NCI-H2029 treated with DMSO at 0.1 percent for 48 hours (cell line): ENCODE measurements around the gene RS1.

ENCODE experiments used
- DNase-seq: peaks from one replicate; lab custom pipeline; 2025; lab: John Stamatoyannopoulos, UW

The RS1 gene

GRCh38 chrX:18668071-18668835 is 3.7 kb downstream of the RS1 start:
- DNase-seq: no peak

GRCh38 chrX:18666614-18667013 is 5.3 kb downstream of the RS1 start:
- DNase-seq: no peak

GRCh38 chrX:18664947-18665346 is 7.0 kb downstream of the RS1 start:
- DNase-seq: no peak

- no peak for DNase-seq
Measured at GRCh38 chrX:18661273-18661672, 10.6 kb downstream of the RS1 start.

GRCh38 chrX:18654875-18655836 is 16.8 kb downstream of the RS1 start:
- no peak for DNase-seq

GRCh38 chrX:18652636-18653035 is 19.3 kb downstream of the RS1 start:
- no peak for DNase-seq

GRCh38 chrX:18650662-18651061 is 21.2 kb downstream of the RS1 start:
- no peak for DNase-seq

- no peak for DNase-seq
Measured at GRCh38 chrX:18649498-18649951, 22.4 kb downstream of the RS1 start.

- DNase-seq: no peak
Measured at GRCh38 chrX:18647621-18648020, 24.3 kb downstream of the RS1 start.

- DNase-seq: no peak
Measured at GRCh38 chrX:18643853-18644252, 28.1 kb downstream of the RS1 start.

- no peak for DNase-seq
Measured at GRCh38 chrX:18643243-18643642, 28.7 kb downstream of the RS1 start.

- DNase-seq: no peak
Measured at GRCh38 chrX:18640686-18641085, 31.2 kb downstream of the RS1 start.

- DNase-seq: no peak
Measured at GRCh38 chrX:18639280-18639679, 32.6 kb downstream of the RS1 start.

GRCh38 chrX:18638398-18638797 is 33.5 kb downstream of the RS1 start:
- no peak for DNase-seq

GRCh38 chrX:18630934-18631333 is 41.0 kb downstream of the RS1 start:
- no peak for DNase-seq

GRCh38 chrX:18624599-18624998 is 47.3 kb downstream of the RS1 start:
- DNase-seq: no peak

- DNase-seq: no peak
Measured at GRCh38 chrX:18620349-18620748, 51.6 kb downstream of the RS1 start.

- DNase-seq: no peak
Measured at GRCh38 chrX:18619288-18619687, 52.6 kb downstream of the RS1 start.

GRCh38 chrX:18617407-18617750 is 54.5 kb downstream of the RS1 start:
- no peak for DNase-seq

- DNase-seq: no peak
Measured at GRCh38 chrX:18616688-18617406, 55.1 kb downstream of the RS1 start.

GRCh38 chrX:18613930-18614639 is 57.8 kb downstream of the RS1 start:
- DNase-seq: no peak

- DNase-seq: no peak
Measured at GRCh38 chrX:18607966-18608365, 63.9 kb downstream of the RS1 start.
